ENCODE results near the gene GSTK1. TPM values are rescaled to one million over a fixed set of nuclear protein-coding genes. Genes with fewer than 3 reads are reported as not detected.

Gene GSTK1
- total RNA-seq, 1 experiment from 2014 or later: 239 TPM

- Histone ChIP-seq H3K4me3 (no peak overlapping the region), H3K27ac (no peak overlapping the region), H4K20me1 (ENCODE audit: insufficient read depth) (no peaks in the 10 kb centered on the region), H3F3A (ENCODE audit: insufficient read depth, low read depth) (peaks cover 8% of the 10 kb centered on the region; the same call in 1 of the 2 replicates), H2AFZ (no peak overlapping the region), H3K79me2 (ENCODE audit: low read depth) (no peaks in the 10 kb centered on the region), H3K36me3 (ENCODE audit: low read depth) (no peaks in the 10 kb centered on the region), H3K4me1 (replicated peaks; ENCODE audit: insufficient read depth) (peaks cover 15% of the 10 kb centered on the region), H3K9me3 (ENCODE audit: insufficient read depth, low read depth) (no peaks in the 10 kb centered on the region), H3K27me3 (ENCODE audit: insufficient read depth, low read depth) (no peaks in the 10 kb centered on the region), H3K4me2 (no peak overlapping the region), H3K9me2 (ENCODE audit: insufficient read depth) (no peaks in the 10 kb centered on the region)
- intact Hi-C loops (cut with micrococcal nuclease; ENCODE audit: unreplicated experiment): no loop called here
- TF ChIP-seq CTCF (conservative IDR thresholded peaks at IDR 0.05) (no peak), EZH2 (IDR thresholded peaks at IDR 0.05; ENCODE audit: low read depth) (no peak)
- ChIA-PET CTCF (no interaction called here), POLR2A (ENCODE audit: unreplicated experiment) (no interaction called here)
- no TSS peak for BruUV-seq (replicated peaks)
- no peak for DNase-seq
These were observed 42.0 kb upstream of the GSTK1 start for GRCh38 chr7:143221286-143221685.

- Histone ChIP-seq H4K20me1 (ENCODE audit: insufficient read depth) (no peaks in the 10 kb centered on the region), H3K27ac (no peak within 1 kb of the TSS), H3K79me2 (ENCODE audit: low read depth) (no peaks in the 10 kb centered on the region), H3K4me2 (no peak within 1 kb of the TSS), H3K9me2 (ENCODE audit: insufficient read depth) (no peaks in the 10 kb centered on the region), H3K9me3 (ENCODE audit: insufficient read depth, low read depth) (no peaks in the 10 kb centered on the region), H3F3A (ENCODE audit: insufficient read depth, low read depth) (peaks cover 8% of the 10 kb centered on the region; the same call in 1 of the 2 replicates), H2AFZ (no peak within 1 kb of the TSS), H3K36me3 (ENCODE audit: low read depth) (no peaks in the 10 kb centered on the region), H3K4me3 (no peak within 1 kb of the TSS), H3K4me1 (replicated peaks; ENCODE audit: insufficient read depth) (peaks cover 15% of the 10 kb centered on the region), H3K27me3 (ENCODE audit: insufficient read depth, low read depth) (no peaks in the 10 kb centered on the region)
- intact Hi-C loops (cut with micrococcal nuclease; ENCODE audit: unreplicated experiment): no loop called here
- no TSS peak for BruUV-seq (replicated peaks)
- CTCF ChIA-PET: no interaction called here
- POLR2A ChIA-PET (ENCODE audit: unreplicated experiment): no interaction called here
- DNase-seq: no peak
- TF ChIP-seq CTCF (conservative IDR thresholded peaks at IDR 0.05) (no peak), EZH2 (IDR thresholded peaks at IDR 0.05; ENCODE audit: low read depth) (no peak)
These were observed 41.5 kb upstream of the GSTK1 start, which contains the start of gene TAS2R40 for GRCh38 chr7:143221737-143222136. TSS of gene TAS2R40 (plus strand) at chr7:143222037. CDS start at chr7:143222079, 42 bp downstream.

GRCh38 chr7:143222782-143223181, 40.5 kb upstream of the GSTK1 start:
- CTCF ChIA-PET: no interaction called here
- TF ChIP-seq CTCF (conservative IDR thresholded peaks at IDR 0.05): no peak
- no peak for TF ChIP-seq EZH2 (IDR thresholded peaks at IDR 0.05; ENCODE audit: low read depth)
- no TSS peak for BruUV-seq (replicated peaks)
- POLR2A ChIA-PET (ENCODE audit: unreplicated experiment): interaction anchor here (0.6 kb wide), 1 partner anchor 24 kb away, joined by 4 read pairs; no protein-coding TSS in a partner anchor
- H3K27me3 ChIP-seq (ENCODE audit: insufficient read depth, low read depth): no peaks in the 10 kb centered on the region
- no peaks in the 10 kb centered on the region for H3K9me2 ChIP-seq (ENCODE audit: insufficient read depth)
- H3K4me1 ChIP-seq (replicated peaks; ENCODE audit: insufficient read depth): peaks cover 22% of the 10 kb centered on the region
- DNase-seq: no peak
- intact Hi-C loops (cut with micrococcal nuclease; ENCODE audit: unreplicated experiment): no loop called here
- no peaks in the 10 kb centered on the region for H3K9me3 ChIP-seq (ENCODE audit: insufficient read depth, low read depth)
- peaks cover 8% of the 10 kb centered on the region; the same call in 1 of the 2 replicates for H3F3A ChIP-seq (ENCODE audit: insufficient read depth, low read depth)
- no peaks in the 10 kb centered on the region for H4K20me1 ChIP-seq (ENCODE audit: insufficient read depth)
- no peak overlapping the region for H2AFZ ChIP-seq
- H3K79me2 ChIP-seq (ENCODE audit: low read depth): no peaks in the 10 kb centered on the region
- H3K4me2 ChIP-seq: no peak overlapping the region
- no peak overlapping the region for H3K27ac ChIP-seq
- no peak overlapping the region for H3K4me3 ChIP-seq
- no peaks in the 10 kb centered on the region for H3K36me3 ChIP-seq (ENCODE audit: low read depth)

Data from PC-9 (cell line).